Measurements from ENCODE around the gene FMOD.

DNA sequence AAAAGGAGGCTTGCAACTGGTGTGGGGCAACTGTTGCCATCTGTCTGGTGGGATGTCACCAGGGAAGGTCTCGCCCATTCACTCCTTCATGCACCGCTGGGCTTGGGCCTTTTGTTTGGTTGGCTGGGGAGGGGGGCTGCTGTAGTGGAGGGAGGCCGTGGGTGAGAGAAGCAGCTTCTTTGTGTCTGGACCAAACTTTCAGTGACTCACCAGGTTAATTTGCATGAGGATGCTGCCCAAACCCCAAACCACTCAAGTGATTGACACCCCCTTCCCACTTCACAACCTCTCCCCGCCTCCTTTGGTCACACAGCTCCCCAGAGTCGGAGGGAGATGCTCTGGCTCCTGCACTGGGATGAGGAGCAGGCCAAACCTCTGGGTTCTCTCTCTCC, 25.9 kb downstream of the FMOD start:
- TF ChIP-seq, protein P1, sequence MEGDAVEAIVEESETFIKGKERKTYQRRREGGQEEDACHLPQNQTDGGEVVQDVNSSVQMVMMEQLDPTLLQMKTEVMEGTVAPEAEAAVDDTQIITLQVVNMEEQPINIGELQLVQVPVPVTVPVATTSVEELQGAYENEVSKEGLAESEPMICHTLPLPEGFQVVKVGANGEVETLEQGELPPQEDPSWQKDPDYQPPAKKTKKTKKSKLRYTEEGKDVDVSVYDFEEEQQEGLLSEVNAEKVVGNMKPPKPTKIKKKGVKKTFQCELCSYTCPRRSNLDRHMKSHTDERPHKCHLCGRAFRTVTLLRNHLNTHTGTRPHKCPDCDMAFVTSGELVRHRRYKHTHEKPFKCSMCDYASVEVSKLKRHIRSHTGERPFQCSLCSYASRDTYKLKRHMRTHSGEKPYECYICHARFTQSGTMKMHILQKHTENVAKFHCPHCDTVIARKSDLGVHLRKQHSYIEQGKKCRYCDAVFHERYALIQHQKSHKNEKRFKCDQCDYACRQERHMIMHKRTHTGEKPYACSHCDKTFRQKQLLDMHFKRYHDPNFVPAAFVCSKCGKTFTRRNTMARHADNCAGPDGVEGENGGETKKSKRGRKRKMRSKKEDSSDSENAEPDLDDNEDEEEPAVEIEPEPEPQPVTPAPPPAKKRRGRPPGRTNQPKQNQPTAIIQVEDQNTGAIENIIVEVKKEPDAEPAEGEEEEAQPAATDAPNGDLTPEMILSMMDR (conservative IDR thresholded peaks at IDR 0.05; ENCODE audit: low read length) = no peak
- TF ChIP-seq EZH2phosphoT487 (IDR thresholded peaks at IDR 0.05; ENCODE audit: borderline replicate concordance) = no peak

Data from Loucy (cell line).